Endodermal cell (in vitro differentiated cells): ENCODE results near the gene IL16. TPM values are rescaled to one million over a fixed set of nuclear protein-coding genes. Genes with fewer than 3 reads are reported as not detected.

ENCODE experiments used
- DNase-seq: peaks from one replicate; pipeline ENCODE4 v3.0.0-alpha.2; 2017
- H3K27ac ChIP-seq: 2 replicates; pipeline ENCODE4 v1.5.1; 2013; ENCODE audit warnings: mild to moderate bottlenecking, low read depth, low read length, moderate library complexity
- H3K27me3 ChIP-seq: 2 replicates; pipeline ENCODE4 v1.6.1; 2013; ENCODE audit warnings: mild to moderate bottlenecking, low read length, moderate library complexity; ENCODE audit not compliant: insufficient read depth, control insufficient read depth, poor library complexity, severe bottlenecking
- H3K36me3 ChIP-seq: 2 replicates; pipeline ENCODE4 v1.7.0; 2013; ENCODE audit warnings: mild to moderate bottlenecking, low read length, moderate library complexity; ENCODE audit not compliant: control insufficient read depth, insufficient read depth
- H3K4me1 ChIP-seq: one replicate; pipeline ENCODE4 v1.7.0; 2013; ENCODE audit warnings: low read length; ENCODE audit not compliant: control insufficient read depth, insufficient read depth
- H3K4me3 ChIP-seq: 2 replicates; pipeline ENCODE4 v1.5.1; 2013; ENCODE audit warnings: mild to moderate bottlenecking, low read length, moderate library complexity
- H3K9ac ChIP-seq: 2 replicates; pipeline ENCODE4 v1.6.1; 2013; ENCODE audit warnings: mild to moderate bottlenecking, low read length, moderate library complexity; ENCODE audit not compliant: poor library complexity, severe bottlenecking; ENCODE audit errors: extremely low read depth
- H3K9me3 ChIP-seq: 2 replicates; pipeline ENCODE4 v1.6.1; 2013; ENCODE audit warnings: mild to moderate bottlenecking, low read length, moderate library complexity; ENCODE audit not compliant: control insufficient read depth
- H3K27ac Mint-ChIP-seq: 2 replicates; pipeline ENCODE4 v1.8.0; 2020; ENCODE audit warnings: mixed read lengths
- H3K27me3 Mint-ChIP-seq: 2 replicates; pipeline ENCODE4 v1.8.0; 2021; ENCODE audit warnings: mild to moderate bottlenecking, mixed read lengths; ENCODE audit not compliant: insufficient read depth
- H3K36me3 Mint-ChIP-seq: 2 replicates; pipeline ENCODE4 v1.8.0; 2020; ENCODE audit warnings: low read depth, mixed read lengths
- H3K4me1 Mint-ChIP-seq: 2 replicates; pipeline ENCODE4 v1.8.0; 2020; ENCODE audit warnings: mixed read lengths
- H3K4me3 Mint-ChIP-seq: 2 replicates; pipeline ENCODE4 v1.8.0; 2020; ENCODE audit warnings: mild to moderate bottlenecking, moderate library complexity, mixed read lengths
- H3K9me3 Mint-ChIP-seq: 2 replicates; pipeline ENCODE4 v1.8.0; 2020; ENCODE audit warnings: mild to moderate bottlenecking, mixed read lengths
- CTCF ChIP-seq: fragments of 200-600 bp; sonication (generic); conservative IDR thresholded peaks from 2 replicates; pipeline ENCODE4 v1.5.0; 2021; ENCODE audit warnings: antibody characterized with exemption, mild to moderate bottlenecking
- WGBS, 2 experiments: methylation state at CpG; one replicate each; pipeline versions ENCODE4 v1.1.5 to v1.1.7; 2013; ENCODE audit warnings: missing lambda C conversion rate in 2 of 2, mixed read lengths in 1 of 2; ENCODE audit not compliant: insufficient coverage in 1 of 2, insufficient read length in 1 of 2; 5-methylcytosine and 5-hydroxymethylcytosine counted together
- total RNA-seq, 2 donors: library from RNA; stranded (reverse); fragmentation: NEBNext Ultra II Directional in 1 of 2; extraction: Animal tissue kit (Norgen Biotek cat#: 25700) in 1 of 2; gene quantifications; 2 replicates in 1 of 2; 3 replicates in 1 of 2; pipeline ENCODE4 v1.2.1, GENCODE V29; 2021

IL16 gene
- total RNA-seq, 2 donors from 2014 or later: 0.13 to 0.24 TPM

- Mint-ChIP-seq H3K36me3 (no peaks in the 10 kb centered on the region), H3K27ac (no peak overlapping the region), H3K4me1 (no peaks in the 10 kb centered on the region), H3K9me3 (no peaks in the 10 kb centered on the region), H3K27me3 (no peaks in the 10 kb centered on the region), H3K4me3 (no peak overlapping the region)
- H3K4me3 ChIP-seq: no peak overlapping the region
- no peaks in the 10 kb centered on the region for H3K4me1 ChIP-seq
- no peaks in the 10 kb centered on the region for H3K9me3 ChIP-seq
- no peak overlapping the region for H3K27ac ChIP-seq
- H3K27me3 ChIP-seq: no peaks in the 10 kb centered on the region
- TF ChIP-seq CTCF: no peak
- no peaks in the 10 kb centered on the region for H3K36me3 ChIP-seq
- 74 to 81% methylated on average over 10 to 11 of the region's 11 CpGs for WGBS, 2 experiments
- no peak overlapping the region for H3K9ac ChIP-seq
- DNase-seq: no peak
Observed at GRCh38 chr15:81362790-81363189, 166.1 kb downstream of the IL16 start.

GRCh38 chr15:81363276-81363675 is 166.6 kb downstream of the IL16 start:
- no peak for DNase-seq
- no peaks in the 10 kb centered on the region for H3K36me3 Mint-ChIP-seq
- H3K4me1 ChIP-seq: no peaks in the 10 kb centered on the region
- H3K4me3 ChIP-seq: no peak overlapping the region
- H3K27ac Mint-ChIP-seq: no peak overlapping the region
- H3K9me3 Mint-ChIP-seq: no peaks in the 10 kb centered on the region
- no peaks in the 10 kb centered on the region for H3K27me3 Mint-ChIP-seq
- no peak overlapping the region for H3K9ac ChIP-seq
- WGBS, 2 experiments: 76% methylated on average over 3 of the region's 3 CpGs; no CpG with 5 or more reads in 1 of the 2 experiments
- H3K9me3 ChIP-seq: no peaks in the 10 kb centered on the region
- no peak for TF ChIP-seq CTCF
- H3K27ac ChIP-seq: no peak overlapping the region
- no peaks in the 10 kb centered on the region for H3K4me1 Mint-ChIP-seq
- no peak overlapping the region for H3K4me3 Mint-ChIP-seq
- no peaks in the 10 kb centered on the region for H3K27me3 ChIP-seq
- no peaks in the 10 kb centered on the region for H3K36me3 ChIP-seq

Other genes starting within 250 kb of the IL16 start
- gene MESD, start 207.1 kb upstream of the IL16 start, total RNA-seq: 10 to 100 TPM; 31.7 to 35.8 TPM
- 10 to 100 TPM; 25.1 to 28.2 TPM for gene TLNRD1, start 196.0 kb upstream of the IL16 start, total RNA-seq
- not detected for gene CFAP161, start 62.6 kb upstream of the IL16 start, total RNA-seq
- 1 to 10 TPM; 2.0 to 5.4 TPM for gene STARD5, start 127.3 kb downstream of the IL16 start, total RNA-seq
- gene TMC3, start 177.3 kb downstream of the IL16 start, total RNA-seq: not detected